HG03139 (cell line): Measurements from ENCODE around the gene RAB3D.
"Not testable (repeated sequence)": the region's sequence is repeated elsewhere in the genome, so short reads cannot be mapped to it uniquely, and the experiment has no call there.

Source experiments
- ATAC-seq: cut with Tn5 transposase; IDR thresholded peaks from one replicate; pipeline ENCODE4 v1.9.1; 2021; ENCODE audit not compliant: unreplicated experiment

RAB3D gene

GRCh38 chr19:11338569-11339253 is 746 bp downstream of the RAB3D start:
- ATAC-seq = no peak

GRCh38 chr19:11338121-11338520 is 1.3 kb downstream of the RAB3D start:
- ATAC-seq = no peak

GRCh38 chr19:11337080-11337479 is 2.4 kb downstream of the RAB3D start:
- ATAC-seq = no peak

- ATAC-seq = no peak
These were observed 3.9 kb downstream of the RAB3D start for GRCh38 chr19:11335449-11336146.

GRCh38 chr19:11333838-11334237 is 5.6 kb downstream of the RAB3D start:
- not testable (repeated sequence) for ATAC-seq

GRCh38 chr19:11332822-11333221 is 6.6 kb downstream of the RAB3D start:
- no peak for ATAC-seq

- no peak for ATAC-seq
These were observed 8.0 kb downstream of the RAB3D start for GRCh38 chr19:11331502-11331901.

GRCh38 chr19:11330127-11330526 is 9.3 kb downstream of the RAB3D start:
- ATAC-seq = no peak

- no peak for ATAC-seq
These were observed 13.9 kb downstream of the RAB3D start for GRCh38 chr19:11325544-11325943.

GRCh38 chr19:11324748-11325389 is 14.6 kb downstream of the RAB3D start:
- ATAC-seq = no peak

- peak; percentile 53 for ATAC-seq
These were observed 15.3 kb downstream of the RAB3D start for GRCh38 chr19:11324079-11324661.

- no peak for ATAC-seq
These were observed 15.8 kb downstream of the RAB3D start for GRCh38 chr19:11323601-11324078.

GRCh38 chr19:11322269-11323024 is 17.0 kb downstream of the RAB3D start:
- no peak for ATAC-seq

- ATAC-seq = no peak
These were observed 18.0 kb downstream of the RAB3D start for GRCh38 chr19:11321191-11322126.

GRCh38 chr19:11320278-11320995 is 19.0 kb downstream of the RAB3D start:
- ATAC-seq = not testable (repeated sequence)

GRCh38 chr19:11306337-11306736 is 33.1 kb downstream of the RAB3D start:
- ATAC-seq = no peak

- no peak for ATAC-seq
These were observed 34.5 kb downstream of the RAB3D start for GRCh38 chr19:11304936-11305335.

GRCh38 chr19:11300811-11301120 is 38.7 kb downstream of the RAB3D start:
- ATAC-seq = no peak
